Parathyroid adenoma (tissue), 2 donors: Measurements from ENCODE around the gene KIAA0753.

Experiments used
- H2AFZ ChIP-seq: fragments of 300-600 bp; sonication (generic); one replicate; pipeline ENCODE4 v1.7.0; 2017; ENCODE audit warnings: antibody characterized with exemption, mild to moderate bottlenecking
- H3K27ac ChIP-seq: fragments of 300-600 bp; sonication (generic); one replicate; pipeline ENCODE4 v1.7.0; 2017
- H3K27me3 ChIP-seq: fragments of 300-600 bp; sonication (generic); one replicate; pipeline ENCODE4 v1.7.0; 2017; ENCODE audit warnings: low read length; ENCODE audit not compliant: control insufficient read depth, insufficient read depth
- H3K36me3 ChIP-seq: fragments of 300-600 bp; sonication (generic); one replicate; pipeline ENCODE4 v1.7.0; 2017; ENCODE audit warnings: low read length; ENCODE audit not compliant: control insufficient read depth, insufficient read depth
- H3K4me1 ChIP-seq: fragments of 300-600 bp; sonication (generic); one replicate; pipeline ENCODE4 v1.7.0; 2017; ENCODE audit warnings: control low read depth
- H3K4me2 ChIP-seq: fragments of 300-600 bp; sonication (generic); one replicate; pipeline ENCODE4 v1.7.0; 2017; ENCODE audit warnings: low read length
- H3K4me3 ChIP-seq: fragments of 300-600 bp; sonication (generic); one replicate; pipeline ENCODE4 v1.7.0; 2017; ENCODE audit warnings: low read depth, low read length
- H3K79me2 ChIP-seq: fragments of 300-600 bp; sonication (generic); one replicate; pipeline ENCODE4 v1.7.0; 2017; ENCODE audit warnings: control low read depth
- H3K9ac ChIP-seq: fragments of 300-600 bp; sonication (generic); one replicate; pipeline ENCODE4 v1.7.0; 2017; ENCODE audit warnings: mild to moderate bottlenecking
- H3K9me3 ChIP-seq: fragments of 300-600 bp; sonication (generic); one replicate; pipeline ENCODE4 v1.7.0; 2017; ENCODE audit warnings: low read length; ENCODE audit not compliant: control insufficient read depth
- CTCF ChIP-seq: fragments of 300-600 bp; sonication (generic); IDR thresholded peaks from one replicate; pipeline ENCODE4 v1.7.0; 2017; ENCODE audit warnings: antibody characterized with exemption, mild to moderate bottlenecking
- donor health status: primary hyperparathyroidism.

KIAA0753 gene

GRCh38 chr17:6684460-6684783 is 43.9 kb upstream of the KIAA0753 start:
- H3K27ac ChIP-seq = no peak overlapping the region
- H3K4me3 ChIP-seq = no peak overlapping the region
- H3K27me3 ChIP-seq = no peaks in the 10 kb centered on the region
- H3K36me3 ChIP-seq = no peaks in the 10 kb centered on the region
- no peak overlapping the region for H3K9ac ChIP-seq
- H2AFZ ChIP-seq = no peak overlapping the region
- no peaks in the 10 kb centered on the region for H3K79me2 ChIP-seq
- H3K4me2 ChIP-seq = no peak overlapping the region
- no peaks in the 10 kb centered on the region for H3K9me3 ChIP-seq
- H3K4me1 ChIP-seq = no peaks in the 10 kb centered on the region
- TF ChIP-seq CTCF = no peak

GRCh38 chr17:6683730-6684459 is 43.4 kb upstream of the KIAA0753 start:
- no peak overlapping the region for H3K9ac ChIP-seq

GRCh38 chr17:6683081-6683684 is 42.7 kb upstream of the KIAA0753 start:
- Histone ChIP-seq H3K4me2 (no peak overlapping the region), H2AFZ (no peak overlapping the region), H3K4me1 (no peaks in the 10 kb centered on the region), H3K27ac (no peak overlapping the region), H3K9me3 (no peaks in the 10 kb centered on the region), H3K9ac (no peak overlapping the region), H3K36me3 (no peaks in the 10 kb centered on the region), H3K27me3 (no peaks in the 10 kb centered on the region), H3K4me3 (no peak overlapping the region), H3K79me2 (no peaks in the 10 kb centered on the region)
- no peak for TF ChIP-seq CTCF

More at GRCh38 chr17:6683730-6684459, 43.4 kb upstream of the KIAA0753 start:
- no peaks in the 10 kb centered on the region for H3K9me3 ChIP-seq
- H3K4me2 ChIP-seq = no peak overlapping the region
- H3K4me1 ChIP-seq = no peaks in the 10 kb centered on the region
- TF ChIP-seq CTCF = no peak
- no peaks in the 10 kb centered on the region for H3K36me3 ChIP-seq
- no peak overlapping the region for H2AFZ ChIP-seq
- H3K27ac ChIP-seq = no peak overlapping the region
- no peak overlapping the region for H3K4me3 ChIP-seq
- no peaks in the 10 kb centered on the region for H3K27me3 ChIP-seq
- no peaks in the 10 kb centered on the region for H3K79me2 ChIP-seq

GRCh38 chr17:6682339-6682738 is 41.8 kb upstream of the KIAA0753 start:
- no peak overlapping the region for H2AFZ ChIP-seq
- no peak overlapping the region for H3K9ac ChIP-seq
- no peak overlapping the region for H3K27ac ChIP-seq
- H3K4me2 ChIP-seq = no peak overlapping the region
- no peaks in the 10 kb centered on the region for H3K36me3 ChIP-seq
- no peaks in the 10 kb centered on the region for H3K79me2 ChIP-seq
- no peaks in the 10 kb centered on the region for H3K9me3 ChIP-seq
- no peaks in the 10 kb centered on the region for H3K27me3 ChIP-seq
- no peak overlapping the region for H3K4me3 ChIP-seq
- no peak for TF ChIP-seq CTCF
- no peaks in the 10 kb centered on the region for H3K4me1 ChIP-seq

GRCh38 chr17:6681671-6682070 is 41.2 kb upstream of the KIAA0753 start:
- H3K27ac ChIP-seq = no peak overlapping the region
- no peaks in the 10 kb centered on the region for H3K36me3 ChIP-seq
- no peaks in the 10 kb centered on the region for H3K79me2 ChIP-seq
- H3K27me3 ChIP-seq = no peaks in the 10 kb centered on the region
- TF ChIP-seq CTCF = no peak
- H3K4me3 ChIP-seq = no peak overlapping the region
- no peak overlapping the region for H3K4me2 ChIP-seq
- no peaks in the 10 kb centered on the region for H3K4me1 ChIP-seq
- H2AFZ ChIP-seq = no peak overlapping the region
- H3K9ac ChIP-seq = no peak overlapping the region
- no peaks in the 10 kb centered on the region for H3K9me3 ChIP-seq
